Raji (cell line): ENCODE data around the gene C5AR1.

ENCODE experiments used
- POLR2A ChIP-seq: IDR thresholded peaks from 2 replicates; pipeline ENCODE4 v1.6.1; 2011; ENCODE audit warnings: low read depth, low read length, control low read depth; ENCODE audit not compliant: insufficient read depth

The C5AR1 gene

GRCh38 chr19:47316513-47316912 is 6.9 kb downstream of the C5AR1 start:
- no peak for TF ChIP-seq POLR2A

DNA sequence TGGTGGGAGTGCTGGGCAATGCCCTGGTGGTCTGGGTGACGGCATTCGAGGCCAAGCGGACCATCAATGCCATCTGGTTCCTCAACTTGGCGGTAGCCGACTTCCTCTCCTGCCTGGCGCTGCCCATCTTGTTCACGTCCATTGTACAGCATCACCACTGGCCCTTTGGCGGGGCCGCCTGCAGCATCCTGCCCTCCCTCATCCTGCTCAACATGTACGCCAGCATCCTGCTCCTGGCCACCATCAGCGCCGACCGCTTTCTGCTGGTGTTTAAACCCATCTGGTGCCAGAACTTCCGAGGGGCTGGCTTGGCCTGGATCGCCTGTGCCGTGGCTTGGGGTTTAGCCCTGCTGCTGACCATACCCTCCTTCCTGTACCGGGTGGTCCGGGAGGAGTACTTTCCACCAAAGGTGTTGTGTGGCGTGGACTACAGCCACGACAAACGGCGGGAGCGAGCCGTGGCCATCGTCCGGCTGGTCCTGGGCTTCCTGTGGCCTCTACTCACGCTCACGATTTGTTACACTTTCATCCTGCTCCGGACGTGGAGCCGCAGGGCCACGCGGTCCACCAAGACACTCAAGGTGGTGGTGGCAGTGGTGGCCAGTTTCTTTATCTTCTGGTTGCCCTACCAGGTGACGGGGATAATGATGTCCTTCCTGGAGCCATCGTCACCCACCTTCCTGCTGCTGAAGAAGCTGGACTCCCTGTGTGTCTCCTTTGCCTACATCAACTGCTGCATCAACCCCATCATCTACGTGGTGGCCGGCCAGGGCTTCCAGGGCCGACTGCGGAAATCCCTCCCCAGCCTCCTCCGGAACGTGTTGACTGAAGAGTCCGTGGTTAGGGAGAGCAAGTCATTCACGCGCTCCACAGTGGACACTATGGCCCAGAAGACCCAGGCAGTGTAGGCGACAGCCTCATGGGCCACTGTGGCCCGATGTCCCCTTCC is 10.5 kb downstream of the C5AR1 start:
- no peak for TF ChIP-seq POLR2A

GRCh38 chr19:47321630-47322029 is 12.0 kb downstream of the C5AR1 start:
- no peak for TF ChIP-seq POLR2A

GRCh38 chr19:47322058-47322457 is 12.4 kb downstream of the C5AR1 start:
- TF ChIP-seq POLR2A, result no peak

DNA sequence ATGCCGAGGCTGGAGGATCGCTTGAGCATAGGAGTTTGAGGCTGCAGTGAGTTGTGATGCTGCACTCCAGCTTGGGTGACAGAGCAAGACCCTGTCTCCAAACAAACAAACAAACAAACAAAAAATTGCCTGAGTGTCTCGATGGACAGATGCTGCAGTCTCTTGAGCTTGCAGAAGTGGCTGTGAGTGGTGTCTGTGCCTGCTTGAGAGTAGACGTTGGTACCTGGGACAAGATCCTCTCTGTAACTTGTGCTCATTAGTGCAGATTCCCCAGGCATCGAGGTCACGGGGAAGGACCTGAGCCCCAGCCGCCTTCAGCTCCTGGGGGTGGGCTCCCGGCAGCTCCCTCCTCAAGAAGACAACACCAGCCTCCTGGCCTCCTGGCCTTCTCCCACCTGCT is 13.7 kb downstream of the C5AR1 start:
- TF ChIP-seq POLR2A, result no peak

DNA sequence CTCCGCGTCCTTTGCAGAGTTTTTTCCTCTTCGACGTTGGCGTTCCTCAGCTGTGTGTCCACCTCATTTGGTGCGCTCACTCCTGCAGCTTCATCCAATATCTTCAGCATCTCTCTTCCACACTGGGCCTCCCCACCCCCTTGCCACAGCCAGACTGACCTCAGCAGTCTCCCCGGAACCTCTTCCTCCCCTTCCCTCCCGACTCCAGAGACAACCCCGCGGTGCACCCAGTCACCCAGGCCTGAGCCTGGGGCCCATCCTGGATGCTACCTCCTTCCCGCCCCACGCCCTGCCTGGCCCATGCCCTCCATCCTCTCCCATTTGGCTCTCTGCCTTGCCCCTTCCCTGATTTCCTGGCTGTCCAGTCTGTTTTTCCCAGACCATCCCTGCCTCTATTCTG is 14.2 kb downstream of the C5AR1 start:
- no peak for TF ChIP-seq POLR2A

DNA sequence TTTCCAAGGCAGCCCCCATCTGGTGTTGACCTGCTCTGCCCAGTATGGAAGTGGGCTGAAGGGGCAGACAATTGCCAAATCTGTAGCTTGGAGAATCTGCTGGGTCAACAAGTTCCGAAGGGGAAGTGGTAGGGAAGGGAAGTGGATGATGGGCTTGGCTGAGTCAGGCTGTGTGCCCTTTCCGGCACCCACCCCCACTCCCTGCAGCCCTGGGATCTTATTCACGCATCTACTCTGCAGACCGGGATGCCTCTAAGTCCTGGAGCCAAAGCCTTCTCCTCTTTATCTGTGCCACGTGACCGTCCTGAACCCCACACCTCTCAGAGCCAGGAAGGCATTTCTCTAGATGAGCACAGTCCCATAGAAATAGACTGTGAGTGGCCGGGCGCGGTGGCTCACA is 14.8 kb downstream of the C5AR1 start:
- TF ChIP-seq POLR2A, result no peak

DNA sequence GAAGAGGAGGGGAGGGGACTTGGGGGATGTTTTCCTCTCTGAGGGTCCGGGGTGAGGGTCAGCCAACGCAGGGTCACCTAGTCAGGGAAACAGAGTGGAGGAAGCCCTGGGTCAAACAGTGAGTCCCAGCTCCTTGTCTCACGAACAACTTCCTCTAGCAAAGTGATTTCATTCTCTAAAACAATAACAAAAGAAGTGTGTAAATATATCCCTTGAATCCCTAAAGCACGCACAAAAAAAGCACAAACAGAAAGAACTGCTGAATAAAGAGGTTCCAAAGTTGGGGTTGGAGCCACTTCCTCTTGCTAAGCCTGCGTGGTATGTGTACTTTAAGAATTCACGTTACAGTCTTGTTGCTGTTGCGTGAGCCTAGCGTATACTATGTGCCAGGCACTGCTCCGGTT is 20.8 kb downstream of the C5AR1 start:
- no peak for TF ChIP-seq POLR2A

GRCh38 chr19:47331490-47331889 is 21.8 kb downstream of the C5AR1 start:
- TF ChIP-seq POLR2A, result no peak

DNA sequence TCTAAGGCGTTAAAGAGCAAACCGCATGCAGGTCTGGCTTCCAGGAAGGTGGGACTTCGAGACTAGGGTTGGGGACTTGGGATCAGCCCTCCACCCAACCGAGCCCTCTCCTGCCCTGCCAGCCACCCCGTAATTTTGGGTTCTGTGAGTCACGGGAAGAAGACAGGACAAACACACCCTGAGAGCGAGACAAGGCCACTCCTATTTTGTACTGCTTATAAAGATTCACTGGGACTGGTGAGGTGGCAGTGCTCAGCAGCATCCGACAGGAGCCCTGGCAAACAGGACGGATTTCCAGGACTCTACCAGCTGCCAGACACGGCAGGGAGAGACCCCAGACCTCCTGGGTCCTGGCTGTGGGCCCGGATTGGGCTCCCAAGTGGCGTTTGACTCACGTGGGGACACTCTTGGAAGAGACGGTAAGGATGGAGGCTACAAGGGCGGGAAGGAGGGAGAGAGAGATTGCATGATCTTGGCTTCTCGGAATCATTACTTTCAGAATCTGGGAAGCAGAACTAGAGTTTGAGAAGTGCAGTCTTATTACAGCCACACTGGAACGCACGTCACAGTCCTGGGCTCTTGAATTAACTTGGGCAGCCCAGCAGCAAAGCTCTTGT is 22.4 kb downstream of the C5AR1 start, which contains the start of gene C5AR2:
Gene C5AR2 (plus strand): TSS at position 245 of the 617 bp plus-strand sequence. CDS start 8,625 bp downstream, outside the sequence.
- TF ChIP-seq POLR2A, result no peak

GRCh38 chr19:47339196-47339880 is 29.7 kb downstream of the C5AR1 start:
- TF ChIP-seq POLR2A, result no peak

GRCh38 chr19:47340477-47341208 is 31.0 kb downstream of the C5AR1 start:
- no peak for TF ChIP-seq POLR2A

DNA sequence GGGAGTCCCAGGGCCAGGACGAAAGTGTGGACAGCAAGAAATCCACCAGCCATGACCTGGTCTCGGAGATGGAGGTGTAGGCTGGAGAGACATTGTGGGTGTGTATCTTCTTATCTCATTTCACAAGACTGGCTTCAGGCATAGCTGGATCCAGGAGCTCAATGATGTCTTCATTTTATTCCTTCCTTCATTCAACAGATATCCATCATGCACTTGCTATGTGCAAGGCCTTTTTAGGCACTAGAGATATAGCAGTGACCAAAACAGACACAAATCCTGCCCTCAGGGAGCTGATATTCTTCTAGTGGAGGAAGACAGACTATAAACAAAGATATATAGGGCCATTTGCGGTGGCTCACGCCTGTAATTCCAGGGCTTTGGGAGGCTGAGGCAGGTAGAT is 32.1 kb downstream of the C5AR1 start:
- no peak for TF ChIP-seq POLR2A

DNA sequence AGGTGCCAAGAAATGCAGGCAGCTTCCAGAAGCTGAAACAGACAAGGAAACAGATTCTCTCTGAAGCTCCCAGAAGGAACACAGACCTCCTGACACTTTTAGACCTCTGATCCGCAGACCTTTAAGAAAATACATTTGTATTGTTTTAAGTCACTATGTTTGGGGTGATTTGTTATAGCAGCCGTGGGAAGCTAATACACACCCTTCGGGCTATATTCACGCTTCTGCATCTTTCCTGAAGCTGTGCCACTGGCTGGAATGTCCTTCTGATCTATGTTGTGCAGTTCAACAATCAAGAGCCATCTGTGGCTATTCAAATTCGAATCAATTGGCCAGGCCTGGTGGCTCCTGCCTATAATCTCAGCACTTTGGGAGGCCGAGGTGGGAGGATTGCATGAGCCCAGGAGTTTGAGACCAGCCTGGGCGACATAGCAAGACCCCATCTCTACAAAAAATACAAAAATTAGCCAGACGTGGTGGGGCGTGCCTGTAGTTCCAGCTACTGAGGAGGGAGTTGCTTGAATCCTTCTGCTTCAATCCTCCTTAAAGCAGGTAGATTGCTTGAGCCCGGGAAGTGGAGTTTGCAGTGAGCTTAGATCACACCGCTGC is 33.6 kb downstream of the C5AR1 start:
- no peak for TF ChIP-seq POLR2A

DNA sequence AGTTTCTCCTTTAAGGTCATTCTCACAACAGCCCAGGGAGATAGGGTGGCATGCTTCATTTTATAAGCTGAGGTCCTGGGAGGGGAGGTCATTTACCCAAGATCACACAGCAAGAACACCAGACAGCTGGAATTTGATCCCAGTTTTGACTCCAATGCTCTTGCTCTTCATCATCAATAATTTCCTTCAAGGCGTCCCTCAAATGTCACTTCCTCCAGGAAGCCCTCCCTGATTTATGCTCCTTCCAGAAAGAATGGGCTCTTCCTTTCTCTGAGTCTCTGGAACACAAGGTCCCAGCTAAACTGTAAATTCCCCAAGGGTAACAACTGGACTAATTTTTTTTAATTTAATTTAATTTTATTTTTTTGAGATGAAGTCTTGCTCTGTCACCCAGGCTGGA is 34.8 kb downstream of the C5AR1 start:
- TF ChIP-seq POLR2A, result no peak
